GM11168 (cell line): ENCODE results near the gene KATNB1.
"Not testable (repeated sequence)": the region's sequence is repeated elsewhere in the genome, so short reads cannot be mapped to it uniquely, and the experiment has no call there.

ENCODE experiments used
- in situ Hi-C: fragments of 300-500 bp; cut with MboI; formaldehyde crosslinking; loops from one replicate; pipeline ENCODE4 v1.12.0; 2022; ENCODE audit warnings: low sequenced_read_pairs; ENCODE audit not compliant: unreplicated experiment

Gene KATNB1

DNA sequence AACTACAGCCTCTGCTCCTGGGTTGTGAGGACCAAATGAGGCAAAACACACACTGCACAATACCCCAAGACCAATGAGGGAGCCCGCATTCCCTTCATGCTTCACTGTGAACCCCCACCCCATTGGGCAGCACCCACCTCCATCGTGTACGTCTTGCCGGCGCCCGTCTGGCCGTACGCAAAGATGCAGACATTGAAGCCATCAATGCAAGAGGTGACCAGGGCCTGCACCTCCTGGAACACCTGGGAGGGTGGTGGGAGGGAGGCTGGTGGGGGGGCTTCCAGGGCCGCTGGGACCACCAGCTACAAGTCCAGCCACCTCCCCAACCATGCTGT lies 28.4 kb downstream of the KATNB1 start:
- in situ Hi-C loops = no loop called here

DNA sequence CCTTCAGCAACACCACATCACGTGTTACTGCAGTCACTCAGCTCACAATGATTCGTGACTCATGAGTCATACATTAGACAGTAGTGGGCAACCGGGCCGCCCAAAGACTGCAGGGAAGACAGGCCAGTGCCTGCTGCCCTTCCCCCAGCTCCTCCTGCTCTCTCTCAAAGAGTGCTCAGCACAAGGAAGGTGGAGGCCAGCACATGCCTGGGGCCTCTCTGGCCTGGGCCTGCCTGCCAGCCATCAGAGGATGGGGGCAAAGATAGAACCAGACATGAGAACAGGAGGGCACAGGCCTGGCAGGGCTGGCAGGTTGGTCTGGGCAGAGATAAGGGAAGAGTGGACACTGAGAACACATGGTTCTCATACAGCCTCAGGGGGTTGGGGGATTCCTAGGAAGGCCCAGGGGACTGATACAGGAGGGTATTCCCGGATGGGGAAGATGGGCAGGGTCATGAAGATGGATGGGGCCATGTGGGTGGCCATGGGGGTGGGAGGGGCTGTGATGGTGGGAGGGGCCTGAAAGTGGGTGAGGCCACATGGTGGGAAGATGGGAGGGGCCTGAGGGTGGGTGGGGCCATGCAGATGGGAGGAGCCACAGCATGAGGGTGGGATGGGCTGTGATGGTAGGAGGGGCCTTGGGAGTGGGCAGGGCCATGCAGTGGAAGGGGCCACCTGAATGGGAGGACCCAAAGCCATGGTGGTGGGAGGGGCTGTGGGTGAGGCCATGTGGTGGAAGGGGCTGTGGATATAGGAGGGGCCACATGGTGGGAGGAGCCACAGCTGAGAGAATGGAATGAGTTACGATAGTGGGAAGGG lies 29.0 kb downstream of the KATNB1 start:
- in situ Hi-C loops = no loop called here

DNA sequence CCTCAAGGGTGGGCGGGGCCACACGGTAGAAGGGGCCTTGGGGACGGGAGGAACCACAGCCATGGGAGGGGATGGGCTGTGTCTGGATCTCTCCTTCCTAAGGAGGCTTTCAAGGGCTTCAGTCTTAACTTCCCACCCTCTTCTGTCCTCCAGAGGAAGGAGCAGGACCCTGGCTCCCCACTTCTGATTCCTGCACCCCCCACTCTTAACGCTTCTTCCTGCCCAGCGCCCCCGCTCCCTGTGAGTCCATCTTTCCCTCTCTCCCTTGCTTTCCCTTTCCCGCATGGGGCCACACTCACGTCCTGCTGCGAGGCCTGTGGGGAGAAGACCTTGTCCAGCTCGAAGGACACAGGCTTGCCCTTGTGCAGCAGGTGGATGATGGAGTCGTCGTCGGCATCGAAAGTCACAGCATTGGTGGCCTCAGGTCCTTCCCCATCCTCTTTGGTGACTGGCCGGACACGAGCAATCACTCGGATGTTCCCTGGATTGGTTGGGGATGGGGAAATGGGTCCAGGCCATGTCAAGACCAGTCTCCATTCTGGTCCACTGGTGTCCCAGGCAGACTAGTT lies 29.7 kb downstream of the KATNB1 start:
- in situ Hi-C loops = no loop called here

DNA sequence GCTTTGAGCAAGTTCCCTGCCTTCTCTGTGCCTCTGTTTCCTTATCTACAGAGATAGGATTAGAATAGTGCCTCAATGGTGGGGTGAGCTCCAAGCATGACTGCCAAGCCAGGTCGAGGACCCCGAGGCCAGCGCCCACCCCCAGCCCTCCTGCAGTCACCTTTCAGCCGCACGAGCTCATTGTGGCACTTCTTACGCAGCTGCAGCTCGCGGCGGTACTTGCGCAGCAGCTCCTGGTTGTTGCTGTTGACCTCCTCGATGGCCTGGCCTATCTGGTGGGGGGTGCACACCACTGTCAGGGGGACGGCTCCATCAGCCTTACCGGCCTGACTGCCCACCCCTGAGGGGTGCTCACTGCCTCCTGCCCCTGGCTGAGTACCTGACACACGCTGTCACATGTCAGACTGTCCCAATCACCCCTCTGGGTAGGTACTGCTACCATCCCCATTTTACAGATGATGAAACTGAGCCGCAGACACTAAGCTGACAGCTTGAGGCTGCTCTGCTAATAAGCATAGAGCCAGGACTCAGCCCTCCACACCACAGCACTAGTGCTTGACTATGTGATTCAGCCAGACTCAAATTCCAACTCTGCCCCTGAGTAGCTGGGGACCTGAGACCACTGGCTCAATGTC lies 31.3 kb downstream of the KATNB1 start:
- in situ Hi-C loops = no loop called here

DNA sequence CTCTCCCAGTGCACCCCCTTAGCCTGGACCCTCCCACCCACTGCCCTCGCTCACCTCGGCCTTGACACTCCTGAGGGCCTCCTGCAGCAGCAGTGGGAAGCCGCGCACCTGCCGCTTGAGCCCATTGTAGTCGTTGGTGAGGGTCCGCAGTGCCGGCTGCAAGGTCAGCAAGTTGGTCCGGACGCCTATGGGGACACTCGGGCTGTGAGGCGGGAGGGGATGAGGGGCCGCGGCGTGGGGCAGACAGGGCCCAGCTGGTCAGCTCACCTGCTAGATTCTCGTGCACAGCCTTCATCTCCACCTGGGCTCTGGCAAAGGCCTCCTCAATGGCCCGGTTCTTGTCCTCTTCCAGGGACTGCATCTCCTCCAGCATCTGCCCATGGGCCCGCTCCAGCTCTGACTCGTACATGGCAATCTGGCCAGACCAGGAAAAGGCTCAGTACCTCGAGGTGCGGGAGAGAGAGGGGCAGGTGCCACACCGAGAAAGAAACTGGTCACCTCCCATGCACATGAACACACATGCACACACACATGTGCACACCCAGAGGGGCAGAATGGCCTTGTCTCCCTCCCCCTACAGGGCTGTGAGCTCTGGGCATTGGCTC lies 34.1 kb downstream of the KATNB1 start:
- in situ Hi-C loops = no loop called here

DNA sequence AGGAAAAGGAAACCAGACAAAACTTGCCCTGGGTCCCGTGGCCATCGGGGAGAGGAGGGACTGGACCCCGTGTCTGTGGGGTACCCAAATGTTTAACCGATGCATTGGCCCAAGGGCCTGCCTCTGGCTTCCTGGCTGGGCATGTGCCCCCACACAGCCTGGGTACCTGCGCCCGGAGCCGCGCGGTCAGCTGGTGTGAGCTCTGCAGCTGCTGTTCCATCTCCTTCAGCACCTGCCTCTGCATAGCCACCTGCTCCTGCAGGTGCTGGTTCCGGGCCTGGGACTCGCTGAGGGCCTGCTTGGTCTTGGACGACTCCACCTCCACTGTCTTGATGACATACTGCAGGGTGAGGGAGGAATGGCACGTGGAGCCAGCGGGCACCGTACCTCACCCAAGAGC lies 34.8 kb downstream of the KATNB1 start:
- in situ Hi-C loops = no loop called here

DNA sequence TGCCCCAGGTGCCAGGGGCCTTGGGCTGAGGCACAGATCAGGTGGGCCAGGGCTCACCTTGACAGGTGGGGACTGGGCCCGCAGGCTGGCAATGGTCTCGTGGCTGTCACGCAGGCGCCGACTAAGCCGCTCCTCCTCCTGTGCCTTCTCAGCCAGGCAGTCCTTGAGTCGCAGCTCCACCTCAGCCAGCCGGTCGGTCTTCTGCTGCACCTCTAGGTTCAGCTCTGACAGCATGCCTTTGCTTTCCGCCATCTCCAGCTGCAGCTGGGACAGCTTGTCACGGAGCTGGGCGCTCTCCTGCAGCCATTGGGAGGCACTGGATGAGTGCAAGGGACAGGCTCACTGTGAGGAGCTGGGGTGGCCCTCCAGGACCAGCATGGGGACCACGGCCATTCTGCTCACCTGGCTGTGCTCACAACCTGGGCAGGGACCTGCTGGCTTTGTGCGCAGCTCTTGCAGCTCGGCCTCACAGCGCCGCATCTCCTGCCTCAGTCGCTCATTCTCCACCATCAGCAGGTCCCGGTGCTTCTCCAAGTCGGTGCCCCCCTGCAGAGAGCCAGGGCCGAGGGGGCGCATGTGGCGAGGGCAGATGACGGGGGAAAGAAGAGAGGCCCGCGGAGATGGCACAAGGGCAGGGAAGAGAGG lies 35.7 kb downstream of the KATNB1 start:
- in situ Hi-C loops = no loop called here

DNA sequence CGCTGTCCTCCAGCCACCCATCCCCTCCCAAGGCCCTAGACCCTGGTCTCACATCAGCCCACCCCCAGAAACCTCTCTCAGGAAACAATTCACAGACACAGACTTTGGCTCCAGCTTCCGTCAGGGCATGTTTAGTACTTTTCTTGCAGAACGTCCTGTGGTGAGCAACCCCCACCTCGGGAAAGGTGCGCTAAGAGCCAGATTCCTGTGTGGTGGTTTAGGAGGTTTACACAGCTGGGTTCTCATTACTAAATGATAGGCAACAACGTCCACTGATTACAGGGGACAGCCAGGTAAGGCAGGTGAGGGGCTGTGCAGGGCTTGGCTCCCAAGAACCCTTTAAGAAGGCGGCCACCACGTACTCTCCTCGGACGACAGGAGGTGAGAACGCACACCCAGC lies 37.4 kb downstream of the KATNB1 start:
- in situ Hi-C loops = no loop called here

DNA sequence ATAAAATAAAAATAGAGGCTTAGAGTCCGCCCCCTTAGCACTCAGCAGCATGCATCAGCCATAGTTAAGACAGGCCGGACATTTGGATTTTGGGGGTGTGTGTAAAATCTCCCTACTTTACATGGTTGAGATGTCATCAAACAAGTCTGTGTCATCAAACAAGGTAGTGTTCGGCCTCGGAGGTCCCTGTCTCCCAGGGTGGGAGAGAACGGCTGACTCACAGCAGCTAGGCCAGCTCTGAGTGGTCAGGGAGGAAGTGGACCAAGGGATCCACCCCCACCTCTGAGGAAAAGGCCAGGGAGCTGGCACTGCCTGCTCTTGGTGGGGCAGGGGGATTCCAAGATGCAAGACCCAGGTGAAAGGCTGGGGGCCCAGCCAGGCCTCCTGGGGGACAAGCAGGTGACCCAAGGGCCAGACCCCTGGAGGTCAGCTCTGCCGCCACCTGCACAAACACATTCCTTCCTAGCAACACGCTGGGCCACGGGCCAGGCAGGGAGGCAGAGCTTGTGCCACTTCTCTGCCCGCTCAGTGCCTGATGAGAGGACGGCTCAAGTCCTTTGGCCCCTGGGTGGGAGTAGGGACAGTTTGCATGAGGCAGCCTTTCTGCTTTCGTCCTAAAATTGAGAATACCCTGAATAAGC lies 38.2 kb downstream of the KATNB1 start:
- in situ Hi-C loops = no loop called here

DNA sequence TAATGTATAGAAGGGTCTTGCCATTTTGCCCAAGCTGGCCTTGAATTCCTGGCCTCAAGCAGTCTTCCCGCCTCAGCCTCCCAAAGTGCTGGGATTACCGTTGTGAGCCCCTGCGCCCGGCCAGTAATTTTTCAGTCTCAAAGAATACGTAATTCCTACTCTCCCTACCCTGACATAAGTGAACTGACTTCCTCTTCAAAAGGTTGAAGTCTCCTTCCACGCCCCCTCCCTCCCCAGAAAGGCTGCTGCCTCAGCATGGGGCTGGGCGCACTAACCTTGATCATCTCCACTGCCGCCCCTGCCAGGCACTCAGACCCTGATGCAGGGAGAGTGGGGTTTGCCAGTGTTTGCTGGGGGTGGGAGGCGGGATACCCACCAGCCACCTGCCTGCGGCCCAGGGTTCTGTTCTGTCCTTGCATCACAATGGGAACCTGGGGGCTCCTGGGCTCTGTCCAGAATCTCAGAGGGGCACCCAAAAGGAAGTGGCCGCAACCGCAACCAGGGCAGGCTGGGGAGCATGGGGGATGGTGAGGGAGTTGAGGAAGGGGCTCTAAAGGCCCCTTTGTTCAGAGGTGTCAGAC lies 39.2 kb downstream of the KATNB1 start:
- in situ Hi-C loops = no loop called here

DNA sequence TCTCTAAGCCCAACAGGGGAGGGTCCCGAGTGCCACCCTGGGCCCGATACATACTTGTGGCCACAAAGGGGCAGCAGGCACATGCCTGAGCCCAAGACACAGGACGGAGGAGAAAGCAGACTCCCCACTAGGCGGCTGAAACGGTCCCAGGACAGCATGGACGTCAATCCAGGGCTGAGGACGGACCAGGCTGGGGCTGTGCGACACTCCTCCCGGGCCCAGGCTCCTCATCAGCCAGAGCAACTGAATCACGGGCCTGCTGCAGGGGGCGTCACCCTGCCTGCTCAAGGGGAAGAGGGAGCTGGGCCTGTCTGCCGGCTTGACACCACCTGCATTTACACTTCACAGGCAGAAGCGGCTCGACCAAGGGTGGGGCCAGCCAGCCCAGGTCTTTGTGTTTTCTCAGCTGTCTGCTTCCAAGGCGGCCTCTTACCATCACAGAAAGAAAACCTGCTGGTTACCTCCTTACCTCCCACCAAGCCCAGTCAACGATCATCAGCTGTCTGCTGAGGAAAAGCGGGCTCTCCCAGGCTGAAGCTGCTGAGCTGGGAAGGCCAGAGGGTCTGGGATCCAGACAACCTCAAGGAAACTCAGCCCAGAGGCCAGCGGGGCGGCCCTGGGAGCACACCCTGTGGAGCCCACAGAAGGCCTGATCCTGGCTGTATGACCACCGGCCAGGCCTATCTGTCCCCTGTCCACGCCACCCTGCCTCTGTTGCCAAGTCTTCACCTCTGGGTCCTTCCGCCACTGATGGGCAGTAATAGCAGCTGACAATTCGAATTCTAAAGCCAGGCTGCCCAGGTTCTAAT lies 40.3 kb downstream of the KATNB1 start:
- in situ Hi-C loops = no loop called here

DNA sequence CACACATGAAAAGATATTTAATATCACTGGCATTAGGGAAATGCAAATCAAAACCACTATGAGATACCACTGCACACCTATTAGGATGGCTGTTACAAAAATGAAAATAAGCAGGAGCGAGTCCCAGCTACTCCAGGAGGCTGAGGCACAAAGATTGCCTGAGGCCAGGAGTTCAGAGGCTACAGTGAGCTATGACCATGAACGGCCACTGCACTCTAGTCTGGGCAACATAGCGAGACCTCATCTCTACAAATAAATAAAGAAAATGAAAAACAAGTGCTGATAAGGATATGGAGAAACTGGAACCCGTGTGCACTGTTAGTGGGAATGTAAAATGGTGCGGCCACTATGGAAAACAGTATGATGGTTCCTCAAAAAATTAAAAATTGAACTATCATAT lies 43.1 kb downstream of the KATNB1 start:
- in situ Hi-C loops = no loop called here

DNA sequence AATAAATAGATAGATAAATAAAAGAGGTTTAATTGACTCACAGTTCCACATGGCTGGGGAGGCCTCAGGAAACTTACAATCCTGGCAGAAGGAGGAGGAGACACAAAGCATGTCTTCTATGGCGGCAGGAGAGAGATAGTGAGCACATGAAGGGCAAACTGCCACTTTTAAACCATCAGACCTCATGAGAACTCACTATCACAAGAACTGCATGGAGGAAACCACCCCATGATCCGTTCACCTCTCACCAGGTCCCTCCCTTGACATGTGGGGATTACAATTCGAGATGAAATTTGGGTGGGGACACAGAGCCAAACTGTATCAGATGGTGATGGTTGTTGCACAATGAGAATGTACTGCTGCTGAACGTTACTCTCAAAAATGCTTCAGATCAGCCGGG lies 44.3 kb downstream of the KATNB1 start:
- in situ Hi-C loops = not testable (repeated sequence)

DNA sequence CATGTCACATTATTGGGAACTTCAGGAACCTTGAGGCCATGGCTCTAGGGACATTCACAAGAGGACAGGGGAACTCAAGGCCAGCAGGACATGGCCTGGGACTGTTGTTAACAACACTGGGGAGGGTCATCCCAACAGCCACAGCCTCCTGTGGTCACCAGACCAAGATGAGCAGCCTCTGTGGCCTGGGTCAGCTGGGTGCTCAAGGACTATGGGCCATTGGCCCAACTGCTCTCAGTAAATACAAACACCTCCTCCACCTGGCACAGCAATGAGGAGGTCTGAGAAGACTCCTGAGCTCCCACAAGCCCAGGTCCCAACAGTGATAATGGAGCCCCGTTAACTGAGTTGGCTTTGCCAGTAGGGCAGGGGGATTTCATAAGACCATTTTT lies 45.8 kb downstream of the KATNB1 start:
- in situ Hi-C loops = no loop called here

DNA sequence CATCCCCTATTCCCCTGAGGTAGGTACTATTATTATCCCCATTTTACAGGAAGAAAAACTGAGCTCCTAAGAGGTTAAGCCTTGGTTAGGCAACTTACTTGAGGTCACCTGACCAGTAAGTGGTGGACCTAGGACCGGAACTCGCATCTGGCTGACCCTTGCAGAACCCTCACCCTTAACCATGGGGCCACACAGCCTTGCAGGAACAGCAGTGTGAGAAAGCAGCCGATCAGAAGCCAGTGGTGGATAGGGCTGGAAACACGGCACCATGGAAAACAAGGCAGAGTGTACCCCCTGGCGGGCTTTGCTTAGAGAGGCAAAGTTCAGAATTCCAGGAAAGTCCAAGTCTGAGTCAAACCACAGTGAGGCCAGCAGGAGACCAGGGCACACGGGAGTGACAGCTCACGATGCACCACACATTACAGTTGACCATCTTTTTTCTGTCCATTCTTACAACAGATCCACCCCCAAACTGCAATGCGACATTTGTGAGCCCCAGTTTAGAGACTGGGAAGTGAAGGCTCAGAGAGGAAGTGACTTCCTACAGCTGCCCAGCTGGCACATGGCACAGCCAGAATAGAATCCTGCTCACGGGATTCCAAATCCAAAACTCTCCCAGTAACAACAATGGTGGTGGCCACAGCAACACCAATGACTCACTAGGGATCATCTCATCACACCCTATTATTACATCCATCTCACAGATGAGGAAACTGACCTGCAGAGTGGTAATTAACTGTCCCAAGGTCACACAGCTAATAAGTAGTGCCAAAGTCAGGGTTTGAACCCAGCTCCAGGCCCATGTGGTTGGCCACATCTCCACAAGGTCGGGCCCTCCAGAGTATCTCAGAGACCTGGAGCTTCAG lies 46.4 kb downstream of the KATNB1 start:
- in situ Hi-C loops = no loop called here

DNA sequence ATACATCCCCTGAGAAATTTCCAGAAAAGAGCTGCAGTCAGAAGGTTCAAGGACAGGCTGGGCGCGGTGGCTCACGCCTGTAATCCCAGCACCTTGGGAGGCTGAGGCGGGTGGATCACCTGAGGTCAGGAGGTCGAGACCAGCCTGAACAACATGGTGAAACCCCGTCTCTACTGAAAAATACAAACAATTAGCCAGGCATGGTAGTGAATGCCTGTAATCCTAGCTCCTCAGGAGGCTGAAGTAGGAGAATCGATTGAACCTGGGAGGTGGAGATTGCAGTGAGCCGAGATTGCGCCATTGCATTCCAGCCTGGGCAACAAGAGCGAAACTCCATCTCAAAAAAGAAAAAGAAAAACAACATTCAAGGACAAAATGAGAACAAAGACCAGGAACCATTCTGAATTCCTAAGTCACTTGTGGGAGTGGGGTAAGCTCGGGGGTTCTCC lies 47.1 kb downstream of the KATNB1 start:
- in situ Hi-C loops = not testable (repeated sequence)

DNA sequence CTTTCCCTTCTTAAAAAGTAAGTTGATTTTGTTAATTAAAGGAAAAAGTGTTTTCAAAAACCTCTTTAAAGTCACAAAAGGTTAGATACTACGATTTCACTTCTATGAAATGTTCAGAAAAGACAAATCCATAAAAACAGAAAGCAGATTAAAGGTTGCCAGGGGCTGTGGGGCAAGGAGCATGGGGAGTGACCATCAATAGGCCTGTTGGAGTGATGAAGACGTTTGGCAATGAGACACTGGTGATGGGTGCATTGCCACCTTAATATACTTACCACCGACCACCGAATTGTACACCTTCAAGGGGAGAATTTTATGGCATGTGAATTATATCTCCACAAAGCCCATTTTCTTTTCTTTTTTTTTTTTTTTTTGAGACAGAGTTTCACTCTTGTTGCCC lies 47.5 kb downstream of the KATNB1 start:
- in situ Hi-C loops = no loop called here

DNA sequence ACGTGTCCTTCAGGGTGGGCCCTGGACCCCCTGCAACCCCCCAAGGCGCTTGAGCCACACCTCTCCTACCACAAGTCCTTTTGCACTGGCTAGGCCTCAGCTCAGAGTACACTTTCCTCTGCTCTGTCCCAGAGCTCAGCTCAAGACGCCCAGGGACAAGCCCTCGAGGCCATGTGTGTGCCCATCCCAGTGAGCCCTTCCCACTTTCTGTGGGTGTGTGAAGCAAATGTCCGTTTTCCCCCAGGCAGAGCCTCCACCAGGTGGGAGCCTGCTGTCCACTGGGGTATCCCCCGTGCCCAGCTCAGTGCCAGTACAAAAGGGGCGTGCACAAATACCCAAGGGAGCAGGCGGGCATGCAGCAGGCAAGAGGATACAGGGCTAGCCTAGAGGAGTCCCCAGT lies 48.3 kb downstream of the KATNB1 start:
- in situ Hi-C loops = no loop called here
